ENCODE data around the gene BARD1. TPM values are rescaled to one million over a fixed set of nuclear protein-coding genes. Genes with fewer than 3 reads are reported as not detected.

The BARD1 gene
- total RNA-seq, 1 experiment from 2014 or later = 39.6 TPM

GRCh38 chr2:214775971-214776370 is 33.5 kb downstream of the BARD1 start (continued):
- no peak for TF ChIP-seq CTCF (IDR thresholded peaks at IDR 0.05)
- TF ChIP-seq ZNF425 (CRISPR knock-in tag; conservative IDR thresholded peaks at IDR 0.05) = no peak
- no peak for TF ChIP-seq ATF6 (CRISPR knock-in tag; IDR thresholded peaks at IDR 0.05)
- TF ChIP-seq PRRX2 (CRISPR knock-in tag; IDR thresholded peaks at IDR 0.05) = no peak
- TF ChIP-seq AR (CRISPR knock-in tag; IDR thresholded peaks at IDR 0.05) = no peak
- TF ChIP-seq FOXK1 (CRISPR knock-in tag; IDR thresholded peaks at IDR 0.05) = no peak
- no peak for TF ChIP-seq CDX4 (CRISPR knock-in tag; IDR thresholded peaks at IDR 0.05; ENCODE audit: borderline replicate concordance)
- TF ChIP-seq E2F5 (CRISPR knock-in tag; IDR thresholded peaks at IDR 0.05) = no peak
- TF ChIP-seq MYBL2 (CRISPR knock-in tag; IDR thresholded peaks at IDR 0.05) = no peak
- no peak for TF ChIP-seq NR1H2 (CRISPR knock-in tag; IDR thresholded peaks at IDR 0.05)
- TF ChIP-seq ZNF416 (CRISPR knock-in tag; IDR thresholded peaks at IDR 0.05) = no peak
- no peak for TF ChIP-seq FOXJ3 (CRISPR knock-in tag; IDR thresholded peaks at IDR 0.05; ENCODE audit: borderline replicate concordance)
- TF ChIP-seq CREB1 (CRISPR knock-in tag; IDR thresholded peaks at IDR 0.05) = no peak
- TF ChIP-seq ZNF219 (CRISPR knock-in tag; IDR thresholded peaks at IDR 0.05; ENCODE audit: borderline replicate concordance) = no peak
- TF ChIP-seq ESRRA (CRISPR knock-in tag; IDR thresholded peaks at IDR 0.05; ENCODE audit: borderline replicate concordance) = no peak
- no peak for TF ChIP-seq ELF4 (CRISPR knock-in tag; IDR thresholded peaks at IDR 0.05; ENCODE audit: low read depth)

- TF ChIP-seq HMGXB4 (CRISPR knock-in tag; IDR thresholded peaks at IDR 0.05) = no peak
- no peak for TF ChIP-seq PREB (CRISPR knock-in tag; IDR thresholded peaks at IDR 0.05; ENCODE audit: borderline replicate concordance)
- no peak for TF ChIP-seq ZNF138 (CRISPR knock-in tag; conservative IDR thresholded peaks at IDR 0.05)
- no peak overlapping the region for H3K27ac Mint-ChIP-seq
- ChIA-PET CTCF (no interaction called here), POLR2A (no interaction called here)
- peaks cover 7% of the 10 kb centered on the region for H3K9me3 Mint-ChIP-seq
- peaks cover 49% of the 10 kb centered on the region for H3K36me3 Mint-ChIP-seq
- no peak for ATAC-seq
- no peaks in the 10 kb centered on the region for H3K27me3 Mint-ChIP-seq (ENCODE audit: low read depth)
- H3K4me3 Mint-ChIP-seq = no peak overlapping the region
- H3K4me1 Mint-ChIP-seq = no peaks in the 10 kb centered on the region
- no peak for DNase-seq (ENCODE audit: low spot score)
Observed at GRCh38 chr2:214774108-214774507, 35.4 kb downstream of the BARD1 start.

Data from WTC11 (cell line).